Uterus (tissue), 4 donors: Measurements from ENCODE around the gene HEPN1. TPM values are rescaled to one million over a fixed set of nuclear protein-coding genes. Genes with fewer than 3 reads are reported as not detected.

Experiments
- DNase-seq, 2 donors: peaks; one replicate each; pipeline ENCODE4 v3.0.0-alpha.2; 2019 to 2020
- H3K27ac ChIP-seq, 2 donors: fragments of 200-600 bp; sonication (generic); 1 replicate in 1 of 2; 2 replicates in 1 of 2; pipeline ENCODE4 v1.5.1; 2016 to 2018
- H3K27me3 ChIP-seq, 2 donors: fragments of 200-600 bp; sonication (generic); one replicate each; pipeline ENCODE4 v1.5.1; 2018 to 2019; ENCODE audit warnings: control low read depth in 1 of 2
- H3K36me3 ChIP-seq, 2 donors: fragments of 200-600 bp; sonication (generic); one replicate each; pipeline ENCODE4 v1.5.1; 2019; ENCODE audit warnings: control low read depth in 1 of 2
- H3K4me1 ChIP-seq, 2 donors: fragments of 200-600 bp; sonication (generic); one replicate each; pipeline ENCODE4 v1.5.1; 2018 to 2019; ENCODE audit warnings: control low read depth in 1 of 2
- H3K4me3 ChIP-seq, 2 donors: fragments of 200-600 bp; sonication (generic); 1 replicate in 1 of 2; 2 replicates in 1 of 2; pipeline ENCODE4 v1.5.1; 2018 to 2019; ENCODE audit warnings: mild to moderate bottlenecking in 1 of 2
- H3K9me3 ChIP-seq, 2 donors: fragments of 200-600 bp; sonication (generic); one replicate each; pipeline ENCODE4 v1.5.1; 2019; ENCODE audit warnings: control low read depth in 1 of 2
- POLR2A ChIP-seq, 2 donors: fragments of 450-650 bp; IDR thresholded peaks; one replicate each; pipeline ENCODE4 v1.6.1; 2016; ENCODE audit warnings: antibody characterized with exemption in 2 of 2, mild to moderate bottlenecking in 1 of 2, moderate library complexity in 1 of 2
- intact Hi-C: fragments of 100-400 bp; cut with DNase I; formaldehyde crosslinking; loops from one replicate; pipeline ENCODE4 v1.15.1; 2023; ENCODE audit warnings: low total_unique reads
- total RNA-seq, 4 donors: library from RNA; depleted of rRNA in 3 of 4; stranded (reverse); fragments of >200 nt in 3 of 4; gene quantifications; one replicate each; pipeline versions ENCODE4 v1.1.0 to v1.2.4, GENCODE V29; 2014 to 2023
- TF ChIP-seq, protein P1 (sequence below), 4 experiments: fragments of 200-600 bp in 2 of 4; fragments of 450-650 bp in 2 of 4; sonication (generic) in 2 of 4; IDR thresholded peaks; one replicate each; pipeline ENCODE4 v1.5.1; 2016 to 2019; ENCODE audit warnings: antibody characterized with exemption in 4 of 4, mild to moderate bottlenecking in 2 of 4, moderate library complexity in 1 of 4
- donor health status: DM: yes; HTN: yes; CAD: no.

Gene HEPN1
- total RNA-seq, 4 donors from 2014 or later, result not detected

DNA sequence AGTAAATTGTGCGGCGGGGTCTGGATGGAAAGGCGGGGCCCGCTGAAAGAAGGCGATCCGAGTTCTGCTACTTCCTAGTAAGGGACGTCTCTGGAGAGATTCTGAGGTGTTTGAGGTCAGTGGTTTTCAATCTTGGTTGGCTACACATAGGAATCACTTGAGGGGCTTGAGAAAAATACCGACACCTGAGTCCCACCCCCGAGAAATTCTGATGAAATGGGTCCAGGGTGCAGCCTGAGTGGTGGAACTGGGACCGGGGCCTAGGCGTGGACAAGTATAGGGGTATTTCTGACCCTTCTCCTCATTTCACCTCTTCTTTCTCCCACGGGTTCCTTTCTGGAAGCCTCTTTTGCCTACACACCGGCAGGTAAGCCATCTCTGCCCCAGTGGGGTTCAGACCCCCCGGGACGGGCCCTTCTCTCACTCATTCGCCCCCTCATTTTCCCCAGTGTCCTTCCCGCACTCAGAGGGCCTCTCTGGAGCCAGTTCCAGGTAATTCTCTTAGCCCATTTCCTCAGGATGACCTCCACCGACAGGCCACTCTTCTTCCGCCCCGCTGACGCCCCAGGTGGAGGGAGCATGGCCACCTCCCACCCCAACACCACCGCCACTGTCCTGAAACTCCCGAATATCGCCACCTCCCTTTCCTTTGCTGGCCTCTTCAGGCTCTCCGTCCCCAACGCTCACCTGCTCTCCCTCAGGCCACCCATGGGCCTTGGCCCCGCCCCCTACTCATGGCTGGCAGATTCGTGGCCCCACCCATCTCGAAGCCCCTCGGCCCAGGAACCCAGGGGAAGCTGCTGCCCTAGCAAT lies 42.0 kb upstream of the HEPN1 start:
- TF ChIP-seq, protein P1, sequence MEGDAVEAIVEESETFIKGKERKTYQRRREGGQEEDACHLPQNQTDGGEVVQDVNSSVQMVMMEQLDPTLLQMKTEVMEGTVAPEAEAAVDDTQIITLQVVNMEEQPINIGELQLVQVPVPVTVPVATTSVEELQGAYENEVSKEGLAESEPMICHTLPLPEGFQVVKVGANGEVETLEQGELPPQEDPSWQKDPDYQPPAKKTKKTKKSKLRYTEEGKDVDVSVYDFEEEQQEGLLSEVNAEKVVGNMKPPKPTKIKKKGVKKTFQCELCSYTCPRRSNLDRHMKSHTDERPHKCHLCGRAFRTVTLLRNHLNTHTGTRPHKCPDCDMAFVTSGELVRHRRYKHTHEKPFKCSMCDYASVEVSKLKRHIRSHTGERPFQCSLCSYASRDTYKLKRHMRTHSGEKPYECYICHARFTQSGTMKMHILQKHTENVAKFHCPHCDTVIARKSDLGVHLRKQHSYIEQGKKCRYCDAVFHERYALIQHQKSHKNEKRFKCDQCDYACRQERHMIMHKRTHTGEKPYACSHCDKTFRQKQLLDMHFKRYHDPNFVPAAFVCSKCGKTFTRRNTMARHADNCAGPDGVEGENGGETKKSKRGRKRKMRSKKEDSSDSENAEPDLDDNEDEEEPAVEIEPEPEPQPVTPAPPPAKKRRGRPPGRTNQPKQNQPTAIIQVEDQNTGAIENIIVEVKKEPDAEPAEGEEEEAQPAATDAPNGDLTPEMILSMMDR (IDR thresholded peaks at IDR 0.05), result no peak
- no peak for TF ChIP-seq POLR2A (IDR thresholded peaks at IDR 0.05)
- Histone ChIP-seq H3K4me1 (peaks cover 0 to 4% of the 10 kb centered on the region in 2 donors), H3K9me3 (no peaks in the 10 kb centered on the region), H3K36me3 (no peaks in the 10 kb centered on the region), H3K27ac (peak overlapping the region; percentile 87 to 89), H3K27me3 (no peaks in the 10 kb centered on the region), H3K4me3 (peak overlapping the region; percentile 57 to 60)
- DNase-seq, result no peak
- intact Hi-C loops, result no loop called here

DNA sequence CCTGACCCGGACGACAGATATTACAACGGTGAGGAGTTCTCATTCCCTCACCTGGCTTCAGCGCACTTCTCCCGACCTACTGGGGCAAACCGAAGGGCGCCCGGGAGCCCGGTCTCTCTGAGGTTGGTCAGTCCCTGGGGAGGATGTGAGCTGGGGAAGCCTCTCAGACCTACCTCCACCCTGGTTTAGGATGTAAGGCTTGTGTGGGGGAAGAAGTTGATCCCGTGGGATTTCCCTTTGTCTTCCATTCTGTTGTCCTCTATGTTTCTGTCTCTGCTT lies 41.5 kb upstream of the HEPN1 start:
- no peaks in the 10 kb centered on the region for H3K27me3 ChIP-seq
- peak overlapping the region; percentile 87 to 89 for H3K27ac ChIP-seq
- no peaks in the 10 kb centered on the region for H3K36me3 ChIP-seq
- peak overlapping the region; percentile 57 to 60 for H3K4me3 ChIP-seq
- no peaks in the 10 kb centered on the region for H3K9me3 ChIP-seq
- intact Hi-C loops, result no loop called here
- DNase-seq, result no peak
- H3K4me1 ChIP-seq, result peaks cover 0 to 4% of the 10 kb centered on the region in 2 donors
- no peak for TF ChIP-seq POLR2A (IDR thresholded peaks at IDR 0.05)
- TF ChIP-seq, protein P1 (IDR thresholded peaks at IDR 0.05), result no peak

DNA sequence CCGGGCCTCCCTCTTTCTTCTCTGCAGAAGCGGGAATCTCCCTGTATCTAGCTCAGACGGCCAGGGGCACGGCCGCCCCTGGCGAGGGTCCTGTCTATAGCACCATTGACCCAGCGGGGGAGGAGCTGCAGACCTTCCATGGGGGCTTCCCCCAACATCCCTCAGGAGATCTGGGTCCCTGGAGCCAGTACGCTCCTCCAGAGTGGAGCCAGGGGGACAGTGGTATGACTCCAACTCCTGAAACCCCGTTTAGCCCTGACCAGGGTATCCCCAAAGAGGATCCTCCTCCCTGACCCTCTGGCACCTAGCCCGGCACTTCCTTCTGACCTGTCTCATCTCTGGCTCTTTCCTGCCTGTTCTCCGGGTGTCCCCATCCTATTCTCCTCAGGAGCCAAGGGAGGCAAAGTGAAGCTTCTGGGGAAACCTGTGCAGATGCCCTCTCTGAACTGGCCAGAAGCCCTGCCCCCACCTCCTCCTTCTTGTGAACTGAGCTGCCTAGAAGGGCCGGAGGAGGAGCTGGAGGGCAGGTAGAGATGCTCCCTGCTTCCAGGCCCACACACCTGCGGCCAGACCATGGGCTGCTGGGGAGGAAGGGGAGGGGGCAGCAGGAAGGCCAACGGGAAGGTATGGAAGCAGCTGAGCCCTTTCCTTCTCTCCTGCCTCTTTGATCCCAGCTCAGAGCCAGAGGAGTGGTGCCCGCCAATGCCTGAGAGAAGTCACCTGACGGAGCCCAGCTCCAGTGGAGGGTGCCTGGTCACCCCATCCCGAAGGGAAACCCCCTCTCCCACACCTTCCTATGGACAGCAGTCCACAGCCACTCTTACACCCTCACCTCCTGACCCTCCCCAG lies 40.9 kb upstream of the HEPN1 start:
- TF ChIP-seq, protein P1 (IDR thresholded peaks at IDR 0.05), result no peak
- no peak for TF ChIP-seq POLR2A (IDR thresholded peaks at IDR 0.05)
- no peaks in the 10 kb centered on the region for H3K27me3 ChIP-seq
- DNase-seq, result no peak
- H3K9me3 ChIP-seq, result no peaks in the 10 kb centered on the region
- H3K27ac ChIP-seq, result peak overlapping the region in 1 of 2 donors; percentile 87
- H3K4me3 ChIP-seq, result no peak overlapping the region
- intact Hi-C loops, result no loop called here
- no peaks in the 10 kb centered on the region for H3K36me3 ChIP-seq
- peaks cover 0 to 4% of the 10 kb centered on the region in 2 donors for H3K4me1 ChIP-seq

DNA sequence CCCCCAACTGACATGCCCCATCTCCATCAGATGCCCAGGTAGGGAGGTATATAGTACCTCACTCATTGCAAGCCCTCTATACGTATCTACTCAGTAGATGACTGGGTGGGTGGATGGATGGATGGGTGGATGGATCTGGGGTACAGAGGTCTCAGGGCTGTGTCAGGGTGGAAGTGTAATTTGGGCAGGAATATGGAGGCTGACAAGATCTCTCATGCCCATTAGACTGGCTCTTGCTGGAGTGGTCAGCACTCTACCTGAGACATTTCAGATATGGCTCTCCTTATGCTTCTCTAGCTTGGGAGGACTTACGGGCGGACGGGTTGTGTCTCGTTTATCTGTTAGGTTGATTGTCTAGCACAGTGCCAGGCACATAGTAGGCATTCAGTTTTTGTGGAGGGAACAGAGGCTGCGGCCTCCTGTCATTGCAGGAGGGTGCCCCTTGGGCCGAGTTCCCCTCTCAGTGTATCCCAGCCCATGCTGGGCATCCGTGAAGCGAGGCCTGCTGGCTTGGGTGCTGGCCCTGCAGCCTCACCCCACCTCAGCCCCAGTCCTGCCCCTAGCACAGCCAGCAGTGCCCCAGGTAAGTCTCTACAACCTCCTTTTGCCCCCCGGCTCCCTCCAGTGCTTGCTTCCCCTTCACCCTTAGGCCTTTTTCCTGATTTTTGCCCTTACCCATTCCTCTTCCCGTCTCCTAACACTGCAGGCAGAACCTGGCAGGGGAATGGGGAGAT lies 40.1 kb upstream of the HEPN1 start:
- peaks cover 0 to 4% of the 10 kb centered on the region in 2 donors for H3K4me1 ChIP-seq
- no peak overlapping the region for H3K27ac ChIP-seq
- no peaks in the 10 kb centered on the region for H3K9me3 ChIP-seq
- TF ChIP-seq, protein P1 (IDR thresholded peaks at IDR 0.05), result no peak
- TF ChIP-seq POLR2A (IDR thresholded peaks at IDR 0.05), result no peak
- intact Hi-C loops, result no loop called here
- no peaks in the 10 kb centered on the region for H3K27me3 ChIP-seq
- H3K4me3 ChIP-seq, result no peak overlapping the region
- H3K36me3 ChIP-seq, result no peaks in the 10 kb centered on the region
- no peak for DNase-seq
